Progenitor cell of endocrine pancreas (in vitro differentiated cells): ENCODE data around the gene IPO4. TPM values are rescaled to one million over a fixed set of nuclear protein-coding genes. Genes with fewer than 3 reads are reported as not detected.

Experiments
- DNase-seq: peaks from one replicate; pipeline ENCODE4 v3.0.0; 2021; ENCODE audit warnings: low spot score; ENCODE audit not compliant: unreplicated experiment
- H3K27ac Mint-ChIP-seq: 2 replicates; pipeline ENCODE4 v1.8.0; 2021; ENCODE audit warnings: mild to moderate bottlenecking, moderate library complexity, mixed read lengths
- H3K27me3 Mint-ChIP-seq: 2 replicates; pipeline ENCODE4 v1.8.0; 2021; ENCODE audit warnings: mixed read lengths
- H3K36me3 Mint-ChIP-seq: 2 replicates; pipeline ENCODE4 v1.8.0; 2022; ENCODE audit warnings: mixed read lengths; ENCODE audit not compliant: insufficient read depth
- H3K4me1 Mint-ChIP-seq: 2 replicates; pipeline ENCODE4 v1.8.0; 2021; ENCODE audit warnings: low read depth, mixed read lengths
- H3K4me3 Mint-ChIP-seq: 2 replicates; pipeline ENCODE4 v1.8.0; 2021; ENCODE audit warnings: low read depth, mild to moderate bottlenecking, moderate library complexity, mixed read lengths
- H3K9me3 Mint-ChIP-seq: 2 replicates; pipeline ENCODE4 v1.8.0; 2021; ENCODE audit warnings: low read depth, mixed read lengths
- total RNA-seq: library from RNA; stranded (reverse); gene quantifications from 2 replicates; pipeline ENCODE4 v1.2.1, GENCODE V29; 2021
- TF ChIP-seq, protein P1 (sequence below): fragments of 200-600 bp; sonication (generic); IDR thresholded peaks from one replicate; pipeline ENCODE4 v1.5.0; 2021; ENCODE audit warnings: antibody characterized with exemption, mild to moderate bottlenecking; ENCODE audit not compliant: unreplicated experiment

The IPO4 gene
- total RNA-seq, 1 donor from 2014 or later, result 54.9 TPM

DNA sequence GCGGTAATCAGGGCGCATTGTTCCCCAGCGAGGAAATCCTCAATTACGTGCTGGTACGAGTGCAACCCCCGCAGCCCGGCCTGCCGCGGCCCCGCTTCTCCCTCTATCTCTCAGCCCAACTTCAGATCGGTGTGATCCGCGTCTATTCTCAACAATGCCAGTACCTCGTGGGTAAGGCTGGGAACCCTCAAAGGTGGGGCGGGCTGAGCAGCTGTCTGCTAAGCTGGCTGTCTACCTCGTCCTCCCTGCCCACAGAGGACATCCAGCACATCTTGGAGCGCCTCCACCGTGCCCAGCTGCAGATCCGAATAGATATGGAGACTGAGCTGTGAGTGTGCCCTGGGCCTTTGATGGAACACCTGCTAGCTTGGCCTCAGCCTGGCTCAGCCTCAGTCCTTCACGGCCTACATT is 15.7 kb downstream of the IPO4 start:
- Mint-ChIP-seq H3K9me3 (no peaks in the 10 kb centered on the region), H3K27ac (peak overlapping the region; percentile 94), H3K27me3 (no peaks in the 10 kb centered on the region), H3K4me3 (peak overlapping the region; percentile 89), H3K4me1 (peaks cover 22% of the 10 kb centered on the region), H3K36me3 (peaks cover 25% of the 10 kb centered on the region)
- TF ChIP-seq, protein P1, sequence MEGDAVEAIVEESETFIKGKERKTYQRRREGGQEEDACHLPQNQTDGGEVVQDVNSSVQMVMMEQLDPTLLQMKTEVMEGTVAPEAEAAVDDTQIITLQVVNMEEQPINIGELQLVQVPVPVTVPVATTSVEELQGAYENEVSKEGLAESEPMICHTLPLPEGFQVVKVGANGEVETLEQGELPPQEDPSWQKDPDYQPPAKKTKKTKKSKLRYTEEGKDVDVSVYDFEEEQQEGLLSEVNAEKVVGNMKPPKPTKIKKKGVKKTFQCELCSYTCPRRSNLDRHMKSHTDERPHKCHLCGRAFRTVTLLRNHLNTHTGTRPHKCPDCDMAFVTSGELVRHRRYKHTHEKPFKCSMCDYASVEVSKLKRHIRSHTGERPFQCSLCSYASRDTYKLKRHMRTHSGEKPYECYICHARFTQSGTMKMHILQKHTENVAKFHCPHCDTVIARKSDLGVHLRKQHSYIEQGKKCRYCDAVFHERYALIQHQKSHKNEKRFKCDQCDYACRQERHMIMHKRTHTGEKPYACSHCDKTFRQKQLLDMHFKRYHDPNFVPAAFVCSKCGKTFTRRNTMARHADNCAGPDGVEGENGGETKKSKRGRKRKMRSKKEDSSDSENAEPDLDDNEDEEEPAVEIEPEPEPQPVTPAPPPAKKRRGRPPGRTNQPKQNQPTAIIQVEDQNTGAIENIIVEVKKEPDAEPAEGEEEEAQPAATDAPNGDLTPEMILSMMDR, result no peak
- no peak for DNase-seq

DNA sequence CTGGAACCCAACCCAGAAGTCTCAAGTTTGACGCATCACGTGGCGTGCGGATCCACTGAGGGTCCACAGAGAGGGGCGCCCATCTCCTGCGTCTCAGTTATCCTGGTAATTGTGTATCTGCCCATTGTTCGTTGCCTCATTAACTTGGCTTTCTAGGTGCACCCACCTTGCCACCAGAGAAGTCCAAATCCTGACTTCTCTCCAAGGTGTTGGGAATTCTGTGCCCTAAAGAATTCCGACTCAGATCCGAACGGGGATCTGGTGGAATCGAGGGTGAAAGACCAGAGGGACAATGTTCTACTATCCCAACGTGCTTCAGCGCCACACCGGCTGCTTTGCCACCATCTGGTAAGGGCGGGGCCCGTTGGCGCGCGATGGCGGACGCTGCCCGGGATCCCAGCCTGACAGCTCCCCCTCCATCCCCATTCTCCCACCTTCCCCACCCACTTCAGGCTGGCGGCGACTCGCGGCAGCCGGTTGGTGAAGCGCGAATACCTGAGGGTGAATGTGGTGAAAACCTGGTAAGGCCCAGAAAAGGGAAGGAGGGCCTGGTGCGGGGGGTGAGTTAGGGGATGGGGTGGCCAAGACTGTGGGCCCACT is 16.3 kb downstream of the IPO4 start:
- no peak for DNase-seq
- peaks cover 22% of the 10 kb centered on the region for H3K4me1 Mint-ChIP-seq
- TF ChIP-seq, protein P1, result no peak
- no peaks in the 10 kb centered on the region for H3K9me3 Mint-ChIP-seq
- peaks cover 27% of the 10 kb centered on the region for H3K36me3 Mint-ChIP-seq
- peak overlapping the region; percentile 96 for H3K27ac Mint-ChIP-seq
- no peaks in the 10 kb centered on the region for H3K27me3 Mint-ChIP-seq
- H3K4me3 Mint-ChIP-seq, result peak overlapping the region; percentile 89

DNA sequence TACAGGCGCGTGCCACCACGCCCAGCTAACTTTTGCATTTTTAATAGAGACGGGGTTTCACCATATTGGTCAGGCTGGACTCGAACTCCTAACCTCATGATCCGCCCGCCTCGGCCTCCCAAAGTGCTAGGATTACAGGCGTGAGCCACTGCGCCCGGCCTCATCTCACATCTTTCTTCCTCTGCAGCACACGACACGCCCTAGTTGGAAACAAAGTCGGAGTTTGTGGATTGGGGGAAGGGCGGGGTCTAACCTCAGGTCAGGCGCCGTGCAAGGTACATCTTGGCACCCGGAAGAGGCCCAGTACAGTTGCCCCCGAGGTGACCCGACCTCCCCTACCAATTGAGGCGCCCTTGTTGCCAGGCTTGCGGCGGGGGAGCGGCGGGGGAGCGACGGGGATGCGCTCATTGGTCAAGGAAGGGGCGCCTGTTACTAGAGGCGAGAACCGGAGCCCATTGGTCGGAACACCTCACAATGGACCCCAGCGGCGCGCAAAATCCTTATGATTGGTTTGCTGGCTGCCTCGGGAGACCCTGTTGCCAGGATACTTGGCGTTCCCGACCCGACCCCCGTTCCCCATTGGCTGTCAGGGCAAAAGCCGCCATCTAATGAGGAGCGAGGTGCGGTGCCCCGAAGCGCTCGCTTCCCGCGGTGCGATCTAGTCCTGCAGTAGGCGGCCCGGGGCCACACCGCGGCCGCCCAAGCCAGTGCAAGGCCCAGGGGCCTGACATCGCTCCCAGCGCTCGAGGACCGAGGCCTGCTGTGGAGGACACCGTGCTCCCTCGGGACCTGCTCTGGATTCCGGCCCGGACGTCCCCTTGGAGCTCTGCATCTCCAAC is 17.0 kb downstream of the IPO4 start, which contains the start of gene REC8:
Gene REC8 (plus strand): TSS at position 659 of the 839 bp plus-strand sequence. CDS start 473 bp downstream, outside the sequence.
- TF ChIP-seq, protein P1, result no peak
- Mint-ChIP-seq H3K27me3 (no peaks in the 10 kb centered on the region), H3K4me3 (peak within 1 kb of the TSS; percentile 89), H3K9me3 (no peaks in the 10 kb centered on the region), H3K27ac (peak within 1 kb of the TSS; percentile 96), H3K4me1 (peaks cover 19% of the 10 kb centered on the region), H3K36me3 (peaks cover 25% of the 10 kb centered on the region)
- DNase-seq, result peak; percentile 96

DNA sequence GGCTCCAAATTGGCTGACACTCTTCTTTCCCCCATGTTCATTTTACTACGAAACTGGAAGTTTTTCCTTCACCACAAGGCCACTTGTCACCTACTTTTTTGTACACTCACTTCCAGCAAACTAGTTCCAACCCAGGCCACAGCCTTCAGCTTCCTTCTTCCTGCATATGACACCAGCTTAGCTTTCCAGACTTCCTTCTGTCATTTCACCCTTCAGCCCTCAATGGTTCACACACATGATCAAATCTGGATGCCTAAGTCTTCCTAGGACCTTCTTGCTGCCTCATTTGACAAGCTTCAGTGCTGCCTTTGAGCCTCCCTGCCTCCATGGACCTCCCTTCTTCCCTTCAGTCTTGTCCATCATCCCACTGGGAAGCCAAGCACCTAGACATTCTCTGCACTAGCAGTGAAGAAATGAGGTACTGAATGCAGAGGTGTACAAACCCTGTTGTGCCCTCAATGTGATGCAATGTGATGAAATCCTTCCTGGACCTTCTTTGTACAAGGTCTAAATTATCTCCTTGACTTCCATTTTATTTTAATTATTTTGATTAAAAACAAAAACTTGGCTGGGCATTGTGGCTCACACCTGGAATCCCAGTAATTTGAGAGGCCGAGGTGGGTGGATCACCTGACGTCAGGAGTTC is 21.0 kb downstream of the IPO4 start:
- H3K4me3 Mint-ChIP-seq, result no peak overlapping the region
- peak overlapping the region; percentile 73 for H3K27ac Mint-ChIP-seq
- DNase-seq, result no peak
- H3K9me3 Mint-ChIP-seq, result no peaks in the 10 kb centered on the region
- H3K27me3 Mint-ChIP-seq, result no peaks in the 10 kb centered on the region
- peaks cover 21% of the 10 kb centered on the region for H3K36me3 Mint-ChIP-seq
- H3K4me1 Mint-ChIP-seq, result peaks cover 5% of the 10 kb centered on the region
- TF ChIP-seq, protein P1, result no peak

DNA sequence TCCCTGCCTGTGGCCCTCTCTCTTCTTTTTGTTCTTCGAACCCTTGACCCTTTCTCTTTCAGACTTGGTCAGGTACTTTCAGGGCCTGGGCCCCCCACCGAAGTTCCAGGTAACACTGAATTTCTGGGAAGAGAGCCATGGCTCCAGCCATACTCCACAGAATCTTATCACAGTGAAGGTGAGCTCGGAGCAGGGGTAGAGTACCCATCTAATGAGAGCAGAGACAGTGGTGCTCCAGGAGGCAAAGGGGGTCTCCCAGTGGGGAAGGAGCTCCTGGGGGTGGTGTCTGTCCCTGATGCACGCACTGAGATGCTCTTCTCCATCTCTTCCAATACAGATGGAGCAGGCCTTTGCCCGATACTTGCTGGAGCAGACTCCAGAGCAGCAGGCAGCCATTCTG is 22.8 kb downstream of the IPO4 start:
- no peaks in the 10 kb centered on the region for H3K9me3 Mint-ChIP-seq
- TF ChIP-seq, protein P1, result no peak
- no peak overlapping the region for H3K4me3 Mint-ChIP-seq
- DNase-seq, result no peak
- peaks cover 15% of the 10 kb centered on the region for H3K4me1 Mint-ChIP-seq
- H3K36me3 Mint-ChIP-seq, result peaks cover 21% of the 10 kb centered on the region
- no peak overlapping the region for H3K27ac Mint-ChIP-seq
- no peaks in the 10 kb centered on the region for H3K27me3 Mint-ChIP-seq
